Measurements from ENCODE around the gene EDEM2.
"Not testable (repeated sequence)": the region's sequence is repeated elsewhere in the genome, so short reads cannot be mapped to it uniquely, and the experiment has no call there.

Gene EDEM2

GRCh38 chr20:35129647-35130069 lies 17.5 kb downstream of the EDEM2 start:
- no peak for DNase-seq (ENCODE audit: low read depth in 2 of 2)

- no peak for DNase-seq (ENCODE audit: low read depth in 2 of 2)
Measured at GRCh38 chr20:35125753-35126152, 21.4 kb downstream of the EDEM2 start.

GRCh38 chr20:35122756-35123405 lies 24.3 kb downstream of the EDEM2 start:
- no peak for DNase-seq (ENCODE audit: low read depth in 2 of 2)

GRCh38 chr20:35121186-35121585 lies 25.9 kb downstream of the EDEM2 start:
- no peak for DNase-seq (ENCODE audit: low read depth in 2 of 2)

DNA sequence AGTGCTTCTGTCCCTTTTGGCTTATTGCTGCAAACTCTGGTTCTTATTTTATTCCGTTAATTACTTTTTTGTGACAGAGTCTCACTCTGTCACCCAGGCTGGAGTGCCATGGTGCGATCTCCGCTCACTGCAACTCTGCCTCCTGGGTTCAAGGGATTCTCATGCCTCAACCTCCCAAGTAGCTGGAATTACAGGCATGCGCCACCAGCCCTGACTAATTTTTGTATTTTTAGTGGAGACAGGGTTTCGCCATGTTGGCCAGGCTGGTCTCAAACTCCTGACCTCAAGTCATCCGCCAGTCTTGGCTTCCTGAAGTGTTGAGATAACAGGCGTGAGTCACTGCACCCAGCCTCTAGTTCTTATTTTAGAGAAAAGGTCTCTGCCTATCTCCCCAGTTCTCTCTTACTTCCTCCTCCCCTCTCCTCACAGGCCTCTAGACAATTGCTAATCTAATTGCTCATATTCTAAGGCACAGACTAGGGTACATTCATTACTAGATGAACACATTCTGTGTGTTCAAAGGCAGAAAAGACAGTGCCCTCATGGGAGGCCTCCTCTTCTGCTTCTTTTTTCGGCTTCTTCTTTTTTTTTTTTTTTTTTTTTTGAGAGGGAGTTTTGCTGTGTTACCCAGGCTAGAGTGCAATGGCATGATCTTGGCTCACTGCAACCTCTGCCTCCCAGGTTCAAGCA lies 27.0 kb downstream of the EDEM2 start:
- DNase-seq (ENCODE audit: low read depth in 2 of 2), result no peak

- no peak for DNase-seq (ENCODE audit: low read depth in 2 of 2)
Measured at GRCh38 chr20:35117629-35118028, 29.5 kb downstream of the EDEM2 start.

- DNase-seq (ENCODE audit: low read depth in 2 of 2), result no peak
Measured at GRCh38 chr20:35117196-35117595, 29.9 kb downstream of the EDEM2 start.

DNA sequence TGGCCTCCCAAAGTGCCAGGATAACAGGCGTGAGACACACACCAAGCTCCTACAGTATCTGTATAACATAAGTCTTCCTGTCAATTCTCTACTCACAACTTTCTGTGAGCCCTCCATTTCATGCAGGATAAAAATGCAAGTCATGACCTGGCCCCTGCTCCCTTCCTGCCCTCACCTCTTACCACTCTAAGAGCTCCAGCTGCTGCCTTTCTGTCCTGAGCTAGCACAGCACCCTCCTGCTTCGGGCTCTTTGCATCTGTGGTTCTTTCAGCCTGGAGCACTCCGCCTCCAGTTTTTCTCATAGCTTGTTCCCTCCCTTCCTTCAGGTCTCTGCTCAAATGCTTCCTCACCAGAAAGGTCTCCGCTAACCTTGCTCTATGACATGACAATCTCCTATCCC lies 30.9 kb downstream of the EDEM2 start:
- DNase-seq (ENCODE audit: low read depth in 2 of 2), result no peak

- no peak for DNase-seq (ENCODE audit: low read depth in 2 of 2)
Measured at GRCh38 chr20:35115606-35116005, 31.5 kb downstream of the EDEM2 start.

GRCh38 chr20:35112276-35112675 lies 34.9 kb downstream of the EDEM2 start:
- not testable (repeated sequence) for DNase-seq (ENCODE audit: low read depth in 2 of 2)

DNA sequence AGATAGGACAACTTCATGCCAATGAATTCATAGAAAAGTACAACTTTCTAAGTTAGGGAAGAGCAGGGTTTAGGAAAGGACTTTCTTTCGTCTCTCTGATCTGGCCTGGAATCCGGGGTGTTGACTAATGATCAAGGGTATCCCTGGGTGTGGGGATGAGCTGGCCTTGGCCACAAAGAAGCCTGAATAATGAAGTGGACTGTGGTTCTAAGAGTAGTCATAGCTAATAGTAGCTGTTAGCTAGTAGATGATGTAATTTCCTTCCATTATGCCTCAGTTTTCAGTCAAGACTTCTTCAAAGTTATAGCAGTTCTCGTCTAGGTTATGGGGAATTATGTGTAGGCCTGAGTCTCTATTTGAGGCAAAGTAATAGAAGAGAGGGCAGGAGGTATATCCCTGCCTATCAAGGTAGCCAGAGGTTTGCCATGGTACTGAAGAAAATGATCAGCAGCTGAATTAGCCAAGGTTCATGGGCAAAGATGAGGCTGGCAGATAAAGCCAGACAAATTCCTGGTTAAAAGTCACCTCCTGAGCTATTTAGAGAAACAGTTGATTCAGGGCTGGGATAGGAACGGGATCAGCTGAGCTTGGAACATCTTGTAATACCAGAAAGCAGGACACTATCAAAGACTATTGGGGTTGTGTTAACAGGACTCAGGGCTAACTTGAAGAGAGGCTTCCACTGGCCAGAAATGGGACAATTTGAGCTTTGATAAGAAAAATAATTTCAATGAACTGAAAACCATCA lies 35.8 kb downstream of the EDEM2 start:
- no peak for DNase-seq (ENCODE audit: low read depth in 2 of 2)

GRCh38 chr20:35108921-35109320 lies 38.2 kb downstream of the EDEM2 start:
- no peak for DNase-seq (ENCODE audit: low read depth in 2 of 2)

- no peak for DNase-seq (ENCODE audit: low read depth in 2 of 2)
Measured at GRCh38 chr20:35106827-35107380, 40.2 kb downstream of the EDEM2 start.

GRCh38 chr20:35104685-35105295 lies 42.3 kb downstream of the EDEM2 start:
- DNase-seq (ENCODE audit: low read depth in 2 of 2), result no peak

DNA sequence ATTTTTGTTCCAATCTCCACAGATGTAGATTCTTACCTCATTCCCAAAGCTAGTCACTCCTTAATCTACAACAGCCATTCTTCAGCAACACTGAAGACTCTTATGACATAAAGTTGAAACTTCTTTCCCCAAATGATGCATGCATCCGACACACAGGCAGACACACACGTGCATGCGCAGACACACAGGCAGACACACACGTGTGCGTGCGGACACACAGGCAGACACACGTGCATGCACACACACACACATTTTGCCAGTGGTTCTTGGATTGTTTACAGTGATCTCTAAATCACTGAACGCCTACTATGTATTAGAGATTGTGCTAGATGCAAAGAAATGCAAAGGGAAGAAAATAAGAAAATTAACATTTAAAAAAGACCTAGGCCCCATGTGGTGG lies 45.5 kb downstream of the EDEM2 start:
- no peak for DNase-seq (ENCODE audit: low read depth in 2 of 2)

DNA sequence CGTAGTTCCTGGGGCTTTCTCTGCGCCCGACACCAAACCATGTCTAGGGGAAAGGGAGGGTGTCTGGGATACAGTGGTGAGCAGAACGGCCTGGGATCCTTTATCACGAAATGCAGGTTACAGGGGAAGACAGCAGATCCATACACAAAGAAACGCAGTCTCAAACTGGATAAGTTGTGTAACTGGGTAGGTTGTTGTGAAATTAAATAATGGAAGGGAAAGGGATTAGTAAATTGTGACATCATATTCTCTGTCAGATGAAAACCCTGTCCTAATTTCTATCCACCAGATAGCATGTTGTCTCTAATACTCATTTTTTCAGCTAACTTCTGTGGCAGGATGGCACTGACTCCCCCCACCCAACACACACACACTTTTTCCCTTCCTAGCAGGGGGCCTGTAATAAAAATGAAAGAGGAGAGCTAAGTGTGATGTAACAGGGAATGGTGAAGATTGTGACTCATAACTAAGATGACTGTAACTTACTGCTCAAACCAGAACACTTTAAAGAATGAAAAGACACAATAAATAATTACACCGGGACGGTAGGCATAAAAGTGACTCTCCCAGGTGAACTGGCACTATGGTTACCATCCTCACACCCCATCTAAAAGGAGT lies 53.8 kb downstream of the EDEM2 start:
- peak; percentile 9 to 20 for DNase-seq (ENCODE audit: low read depth in 2 of 2)

- peak; percentile 79 to 84 for DNase-seq (ENCODE audit: low read depth in 2 of 2)
Measured at GRCh38 chr20:35092524-35093266, 54.4 kb downstream of the EDEM2 start, which contains the start of gene TRPC4AP. TRPC4AP (minus strand) TSS chr20:35092807; CDS start chr20:35092781, 26 bp downstream.

- DNase-seq (ENCODE audit: low read depth in 2 of 2), result no peak
Measured at GRCh38 chr20:35091816-35092523, 55.2 kb downstream of the EDEM2 start.

DNA sequence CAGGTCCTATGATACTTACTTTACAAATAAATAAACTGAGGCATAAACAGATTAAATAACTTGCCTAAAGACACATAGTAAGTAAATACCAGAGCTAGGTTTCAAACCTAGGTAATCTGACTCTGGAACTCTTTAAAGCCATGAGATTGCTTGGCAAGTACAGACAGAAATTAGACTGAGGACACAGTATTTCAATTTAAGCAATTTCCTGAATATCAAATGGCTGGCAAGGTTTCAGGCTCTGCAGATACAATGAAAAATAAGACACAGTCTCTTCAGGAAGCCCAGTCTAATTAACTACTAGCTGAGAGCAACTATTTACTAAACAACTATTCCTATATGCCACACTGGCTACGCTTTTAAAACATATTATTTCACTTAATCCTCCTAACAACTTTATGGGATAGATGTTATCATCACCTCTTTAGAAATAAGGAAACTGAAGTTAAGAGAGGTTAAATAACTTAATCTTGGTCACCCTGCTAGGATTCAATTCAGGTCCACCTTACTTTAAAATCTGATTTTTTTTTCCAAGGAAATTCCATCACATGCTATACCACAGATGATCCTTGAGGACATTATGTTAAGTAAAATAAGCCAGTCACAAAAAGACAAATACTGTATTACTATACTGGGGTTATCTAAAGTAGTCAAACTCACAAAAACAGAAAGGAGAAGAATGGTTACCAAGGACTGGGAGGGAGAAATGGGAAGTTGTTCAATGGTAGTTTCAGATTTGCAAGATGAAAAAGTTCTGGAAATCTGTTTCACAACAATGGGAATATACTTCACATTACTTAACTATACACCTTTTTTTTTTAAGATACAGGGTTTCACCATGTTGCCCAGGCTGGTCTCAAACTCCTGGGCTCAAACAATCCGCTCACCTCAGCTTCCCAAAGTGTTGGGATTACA lies 58.6 kb downstream of the EDEM2 start:
- DNase-seq (ENCODE audit: low read depth in 2 of 2), result no peak

Measured in stimulated activated CD4-positive, alpha-beta T cell treated with anti-CD3 and anti-CD28 coated beads, Interleukin-12 subunit alpha, Interleukin-12 subunit beta, amount 100 ng/mL, for 24 hours (primary cell).